Measurements from ENCODE around the gene VTA1.

VTA1 gene

DNA sequence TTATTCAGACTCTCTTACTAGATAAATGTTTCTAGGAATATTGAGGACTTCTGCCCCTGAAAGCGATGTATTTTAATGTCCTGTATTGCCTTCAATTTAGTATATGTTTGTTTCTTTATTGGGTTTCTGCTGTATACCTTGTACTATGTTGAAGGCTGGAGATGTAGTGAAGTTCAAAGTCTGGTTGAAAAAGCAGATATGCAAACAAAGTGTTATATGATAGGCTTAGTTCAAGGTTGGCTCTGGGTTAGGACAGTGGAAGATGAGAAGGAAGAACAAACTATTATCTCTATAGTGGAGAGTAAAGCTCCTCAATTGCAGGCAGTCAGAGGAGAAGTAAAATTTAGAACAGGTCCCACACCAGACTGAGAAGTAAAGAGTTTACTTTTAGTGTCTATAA is 118.4 kb downstream of the VTA1 start:
- Histone ChIP-seq H3K27ac (ENCODE audit: low read depth, low read length, severe bottlenecking) (no peak overlapping the region), H3K36me3 (ENCODE audit: control insufficient read depth, insufficient read depth, low read length) (no peaks in the 10 kb centered on the region), H3K4me3 (ENCODE audit: extremely low read depth, insufficient read depth, low read length, poor library complexity, severe bottlenecking) (no peak overlapping the region), H3K9me3 (ENCODE audit: control insufficient read depth, low read length) (no peaks in the 10 kb centered on the region), H3K4me1 (ENCODE audit: control insufficient read depth, insufficient read depth, low read length, poor library complexity, severe bottlenecking) (no peaks in the 10 kb centered on the region)
- 100% methylated on average over 1 of the region's 1 CpG for WGBS, 2 experiments (ENCODE audit: insufficient coverage in 2 of 2)

GRCh38 chr6:142266060-142266459 is 119.0 kb downstream of the VTA1 start:
- no peak overlapping the region for H3K4me3 ChIP-seq (ENCODE audit: extremely low read depth, insufficient read depth, low read length, poor library complexity, severe bottlenecking)
- no peaks in the 10 kb centered on the region for H3K4me1 ChIP-seq (ENCODE audit: control insufficient read depth, insufficient read depth, low read length, poor library complexity, severe bottlenecking)
- WGBS, 2 experiments (ENCODE audit: insufficient coverage in 2 of 2) = 76 to 78% methylated on average over 3 of the region's 4 CpGs
- no peak overlapping the region for H3K27ac ChIP-seq (ENCODE audit: low read depth, low read length, severe bottlenecking)
- H3K36me3 ChIP-seq (ENCODE audit: control insufficient read depth, insufficient read depth, low read length) = no peaks in the 10 kb centered on the region
- no peaks in the 10 kb centered on the region for H3K9me3 ChIP-seq (ENCODE audit: control insufficient read depth, low read length)

DNA sequence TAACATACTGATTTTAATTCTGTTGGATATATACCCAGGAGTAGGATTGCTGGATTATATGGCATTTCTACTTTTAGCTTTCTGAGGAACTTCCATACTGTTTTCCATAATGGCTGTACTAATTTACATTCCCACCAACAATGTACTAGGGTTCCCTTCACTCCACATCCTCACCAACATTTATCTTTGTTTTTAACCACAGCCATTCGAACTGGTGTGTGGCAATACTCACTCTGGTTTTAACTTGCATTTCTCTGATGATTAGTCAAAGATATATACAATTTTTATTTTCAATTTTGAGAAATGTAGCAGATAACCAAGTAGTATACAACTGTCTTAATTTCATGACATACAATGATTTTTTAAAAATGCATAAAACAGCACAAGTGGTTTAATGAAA is 124.4 kb downstream of the VTA1 start:
- no peak overlapping the region for H3K4me3 ChIP-seq (ENCODE audit: extremely low read depth, insufficient read depth, low read length, poor library complexity, severe bottlenecking)
- H3K9me3 ChIP-seq (ENCODE audit: control insufficient read depth, low read length) = no peaks in the 10 kb centered on the region
- H3K36me3 ChIP-seq (ENCODE audit: control insufficient read depth, insufficient read depth, low read length) = no peaks in the 10 kb centered on the region
- peaks cover 19% of the 10 kb centered on the region for H3K4me1 ChIP-seq (ENCODE audit: control insufficient read depth, insufficient read depth, low read length, poor library complexity, severe bottlenecking)
- H3K27ac ChIP-seq (ENCODE audit: low read depth, low read length, severe bottlenecking) = no peak overlapping the region
- WGBS, 2 experiments (ENCODE audit: insufficient coverage in 2 of 2) = no CpG with 5 or more reads among the region's 1 CpG
